AG04450 (cell line): ENCODE data around the gene CDC42EP2. TPM values are rescaled to one million over a fixed set of nuclear protein-coding genes. Genes with fewer than 3 reads are reported as not detected.

ENCODE experiments used
- CTCF ChIA-PET: fragments of 300-600, 350-600 bp; formaldehyde crosslinking; extraction: SDS; loops from one replicate; lab custom pipeline; 2022; ENCODE audit warnings: antibody characterized with exemption, inconsistent platforms; lab: Charles Lee
- POLR2A ChIA-PET: fragments of 350-600 bp; formaldehyde crosslinking; extraction: SDS; loops from one replicate; lab custom pipeline; 2021; ENCODE audit warnings: antibody characterized with exemption, inconsistent platforms; lab: Yijun Ruan, JAX
- DNase-seq: peaks from one replicate; pipeline ENCODE4 v3.0.0-alpha.2; 2011; ENCODE audit warnings: low read depth, low spot score
- H3K27ac ChIP-seq: one replicate; pipeline ENCODE4 v1.5.1; 2012; ENCODE audit warnings: low read depth, low read length, control low read depth
- H3K27me3 ChIP-seq: one replicate; pipeline ENCODE4 v1.6.0; 2012; ENCODE audit warnings: low read length; ENCODE audit not compliant: control insufficient read depth, insufficient read depth
- H3K4me3 ChIP-seq: 2 replicates; pipeline ENCODE4 v1.5.1; 2011; ENCODE audit warnings: mild to moderate bottlenecking, low read depth, low read length, control low read depth
- H3K9me3 ChIP-seq: 2 replicates; pipeline ENCODE4 v1.5.1; 2012; ENCODE audit warnings: low read length; ENCODE audit not compliant: control insufficient read depth, insufficient read depth
- CTCF ChIP-seq: IDR thresholded peaks from 2 replicates; pipeline ENCODE4 v1.5.1; 2011; ENCODE audit warnings: low read depth, low read length, control low read depth, inconsistent platforms
- polyA plus RNA-seq: library from polyadenylated mRNA; depleted of rRNA; stranded (reverse); fragments of >200 nt; gene quantifications from 2 replicates; pipeline ENCODE4 v1.2.3, GENCODE V29; 2011

CDC42EP2 gene
- polyA plus RNA-seq, 1 experiment, result 14.3 TPM

- TF ChIP-seq CTCF, result no peak
- POLR2A ChIA-PET, result interaction anchor here (0.9 to 5.4 kb wide), 10 partner anchors 8 to 133 kb away, joined by 3 to 118 read pairs (median 8); partner anchors contain the start of genes CDC42EP2, DPF2, NEAT1 and POLA2
- Histone ChIP-seq H3K27ac (peak overlapping the region; percentile 100), H3K9me3 (no peaks in the 10 kb centered on the region), H3K27me3 (no peaks in the 10 kb centered on the region), H3K4me3 (peak overlapping the region; percentile 29)
- CTCF ChIA-PET, result interaction anchor here (1.9 to 9.4 kb wide), 3 partner anchors 16 to 39 kb away, joined by 17 to 93 read pairs (median 19); partner anchors contain the start of gene CDC42EP2
- DNase-seq, result peak; percentile 99
These were observed 24.1 kb upstream of the CDC42EP2 start for GRCh38 chr11:65290448-65291165.

- peak overlapping the region; percentile 100 for H3K27ac ChIP-seq
- CTCF ChIA-PET, result interaction anchor here (5.5 to 9.4 kb wide), 2 partner anchors 24 to 38 kb away, joined by 24 to 93 read pairs; partner anchors contain the start of gene CDC42EP2
- no peak for DNase-seq
- peak overlapping the region; percentile 39; the same call in 1 of the 2 replicates for H3K4me3 ChIP-seq
- no peaks in the 10 kb centered on the region for H3K27me3 ChIP-seq
- no peak for TF ChIP-seq CTCF
- POLR2A ChIA-PET, result interaction anchor here (1.0 to 5.4 kb wide), 7 partner anchors 9 to 132 kb away, joined by 3 to 118 read pairs (median 12); partner anchors contain the start of genes CDC42EP2, DPF2 and NEAT1
- H3K9me3 ChIP-seq, result no peaks in the 10 kb centered on the region
These were observed 23.1 kb upstream of the CDC42EP2 start for GRCh38 chr11:65291613-65292012.

- Histone ChIP-seq H3K4me3 (no peak overlapping the region), H3K27me3 (no peaks in the 10 kb centered on the region), H3K9me3 (no peaks in the 10 kb centered on the region), H3K27ac (peak overlapping the region; percentile 100)
- DNase-seq, result no peak
- TF ChIP-seq CTCF, result no peak
- ChIA-PET CTCF (interaction anchor here (0.8 to 9.4 kb wide), 4 partner anchors 18 to 37 kb away, joined by 6 to 93 read pairs (median 18); partner anchors contain the start of gene CDC42EP2), POLR2A (interaction anchor here (0.6 to 5.4 kb wide), 7 partner anchors 9 to 41 kb away, joined by 3 to 118 read pairs (median 12); partner anchors contain the start of genes CDC42EP2 and DPF2)
These were observed 21.8 kb upstream of the CDC42EP2 start for GRCh38 chr11:65292890-65293289.

DNA sequence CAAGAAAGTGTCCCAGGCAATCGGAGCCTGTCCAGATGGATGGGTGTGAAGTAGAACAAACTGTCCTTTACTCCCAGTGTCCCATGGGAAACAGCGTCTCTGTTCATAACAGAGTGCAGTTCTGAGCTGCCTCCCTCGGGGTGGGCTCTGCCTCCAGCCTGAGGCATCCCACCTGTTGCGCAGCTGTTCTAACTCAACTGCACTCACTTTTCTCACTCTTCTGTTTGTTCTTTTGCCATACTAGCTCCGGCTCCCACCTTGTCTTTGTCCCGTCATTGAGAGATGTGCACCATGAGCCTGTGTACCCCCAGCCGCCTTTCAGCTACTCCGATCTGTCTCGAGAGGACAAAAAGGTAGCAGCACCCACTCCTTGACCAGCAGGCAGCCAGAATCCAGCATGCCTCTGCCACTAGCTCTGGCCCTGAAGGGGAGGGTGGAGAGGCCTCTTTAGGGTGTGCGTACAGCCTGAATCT, 20.7 kb upstream of the CDC42EP2 start:
- ChIA-PET CTCF (interaction anchor here (0.6 to 9.4 kb wide), 5 partner anchors 19 to 1373 kb away, joined by 3 to 93 read pairs (median 12); partner anchors contain the start of gene CDC42EP2), POLR2A (interaction anchor here (0.6 to 5.4 kb wide), 3 partner anchors 21 to 517 kb away, joined by 3 to 118 read pairs (median 13); partner anchors contain the start of genes CDC42EP2 and DPF2)
- peak overlapping the region; percentile 52 for H3K27ac ChIP-seq
- no peaks in the 10 kb centered on the region for H3K9me3 ChIP-seq
- no peak overlapping the region for H3K4me3 ChIP-seq
- no peaks in the 10 kb centered on the region for H3K27me3 ChIP-seq
- DNase-seq, result no peak
- no peak for TF ChIP-seq CTCF
